Measurements from ENCODE around the gene ARHGAP10.

Gene ARHGAP10

DNA sequence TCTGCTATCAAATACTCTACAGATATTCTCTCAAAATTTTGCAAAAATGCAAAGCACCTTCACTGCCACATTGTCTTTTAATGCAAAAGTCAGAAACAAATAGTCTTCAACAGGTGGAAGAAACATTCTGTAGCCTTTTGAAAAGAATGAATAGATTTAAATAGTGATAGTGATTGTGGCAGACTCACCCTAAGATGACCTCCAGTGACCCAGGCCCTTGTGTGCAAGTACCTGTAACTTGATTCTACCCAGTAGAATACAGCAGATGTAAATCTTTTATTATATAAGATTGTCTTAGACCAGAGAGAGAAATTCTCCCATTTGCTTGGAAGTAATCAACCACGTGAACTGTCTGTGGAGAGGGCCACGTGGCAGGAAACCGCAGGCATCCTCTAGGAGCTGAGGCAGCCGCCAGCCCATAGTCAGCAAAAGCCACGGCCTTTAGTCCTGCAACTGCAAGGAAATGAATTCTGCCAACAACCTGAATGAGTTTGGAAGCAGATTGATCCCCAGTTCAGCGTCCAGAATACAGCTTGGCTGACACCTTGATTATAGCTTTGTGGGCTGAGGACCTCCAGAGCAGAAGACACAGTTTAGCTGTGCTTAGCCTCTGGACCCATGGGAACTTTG lies 272.5 kb downstream of the ARHGAP10 start:
- no peak for DNase-seq

DNA sequence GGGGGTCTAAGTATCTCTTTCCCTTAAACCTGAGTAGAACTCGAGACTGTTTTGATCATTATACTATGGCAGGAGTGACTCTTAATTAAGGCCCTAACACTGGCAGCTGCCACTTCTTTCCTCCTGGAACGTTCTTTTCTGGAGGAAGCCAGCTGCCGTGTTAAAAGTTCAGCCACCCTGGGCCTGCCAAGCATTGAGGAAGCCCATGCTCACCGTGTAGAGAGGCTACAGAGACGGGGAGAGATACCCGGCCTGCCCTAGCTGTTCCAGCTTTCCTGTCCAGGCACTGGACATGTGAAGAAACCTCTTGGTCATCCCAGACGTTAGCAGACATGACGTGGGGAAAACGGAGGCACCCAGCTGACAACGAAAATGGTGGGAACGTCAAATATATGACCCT lies 274.1 kb downstream of the ARHGAP10 start:
- DNase-seq = no peak

DNA sequence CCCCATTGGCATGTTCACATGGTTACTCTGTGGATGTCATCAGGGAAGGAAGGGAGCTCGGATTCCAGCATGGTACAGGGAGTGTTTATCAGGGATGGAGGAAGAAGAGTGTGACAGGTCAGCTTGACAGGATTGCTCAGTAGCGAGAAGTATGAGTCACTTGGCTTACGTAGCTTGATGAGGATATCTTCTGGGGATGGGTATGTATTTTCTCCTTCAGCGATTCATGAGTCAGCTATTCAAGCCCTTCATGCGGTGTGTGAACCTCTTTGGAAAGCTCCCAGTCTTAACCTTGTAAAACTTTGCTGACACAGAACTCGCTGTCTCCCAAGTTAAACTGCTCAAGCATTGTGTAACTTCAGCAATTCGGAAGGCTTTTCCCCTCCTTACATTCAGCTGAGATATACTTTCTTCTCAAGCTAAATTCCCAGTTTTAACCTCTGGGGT lies 275.4 kb downstream of the ARHGAP10 start:
- DNase-seq = no peak

DNA sequence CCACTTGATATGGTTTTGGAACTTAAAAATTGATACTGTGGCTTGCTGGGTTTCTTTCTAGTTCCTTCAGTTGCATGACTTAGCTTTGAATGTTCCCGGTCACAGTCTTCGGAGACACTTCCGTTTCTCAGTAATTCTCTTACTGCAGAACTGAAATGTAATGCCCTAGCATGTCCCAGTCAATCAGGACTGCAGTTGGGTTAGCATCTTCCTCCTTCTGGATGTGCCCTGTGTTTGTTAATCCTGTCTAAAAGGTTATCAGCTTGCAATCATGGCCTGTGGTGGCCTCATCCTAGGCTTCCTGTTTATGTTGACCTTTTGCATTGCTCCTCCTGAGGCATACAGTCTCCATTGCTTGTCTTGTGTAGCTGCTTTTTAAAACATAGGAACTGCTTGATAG lies 275.9 kb downstream of the ARHGAP10 start:
- no peak for DNase-seq

DNA sequence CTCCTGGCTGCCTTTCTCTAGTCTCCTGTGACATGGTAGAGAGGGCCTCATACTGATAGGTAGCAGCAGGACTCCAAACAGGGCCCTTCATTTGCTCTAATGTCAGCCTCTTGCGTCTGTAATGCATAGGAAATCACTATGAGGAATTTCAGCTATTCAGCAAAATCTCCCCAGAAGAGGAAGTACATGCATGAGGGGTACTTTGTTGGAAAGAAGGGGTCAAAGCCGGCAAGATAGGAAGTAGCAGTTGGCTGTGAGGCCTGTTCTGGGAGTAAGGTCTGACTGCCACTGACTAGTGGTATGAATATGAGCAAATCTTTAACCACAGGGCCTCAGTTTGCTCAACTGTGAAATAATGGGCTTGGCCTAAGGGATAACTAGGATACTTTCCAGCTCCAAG lies 283.2 kb downstream of the ARHGAP10 start:
- no peak for DNase-seq

DNA sequence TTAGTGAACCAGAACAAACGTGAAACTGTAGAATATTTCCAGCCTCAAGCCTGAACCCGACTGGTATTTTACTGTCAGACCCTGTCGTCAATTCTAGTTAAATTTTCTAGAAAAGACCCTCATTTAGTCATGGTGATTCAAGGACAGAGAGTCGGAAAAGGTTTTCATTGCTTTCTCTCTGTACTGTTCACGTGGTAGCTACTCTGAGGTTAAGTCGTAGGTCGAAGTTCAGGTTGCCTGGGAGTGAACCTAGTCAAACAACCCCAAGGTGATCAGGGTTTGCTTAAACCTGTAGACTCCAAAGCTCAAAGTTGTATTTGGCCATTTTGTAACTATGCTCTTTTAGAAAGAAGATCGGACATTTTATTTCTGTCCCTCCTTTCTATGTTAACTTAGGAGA lies 283.6 kb downstream of the ARHGAP10 start:
- DNase-seq = no peak

DNA sequence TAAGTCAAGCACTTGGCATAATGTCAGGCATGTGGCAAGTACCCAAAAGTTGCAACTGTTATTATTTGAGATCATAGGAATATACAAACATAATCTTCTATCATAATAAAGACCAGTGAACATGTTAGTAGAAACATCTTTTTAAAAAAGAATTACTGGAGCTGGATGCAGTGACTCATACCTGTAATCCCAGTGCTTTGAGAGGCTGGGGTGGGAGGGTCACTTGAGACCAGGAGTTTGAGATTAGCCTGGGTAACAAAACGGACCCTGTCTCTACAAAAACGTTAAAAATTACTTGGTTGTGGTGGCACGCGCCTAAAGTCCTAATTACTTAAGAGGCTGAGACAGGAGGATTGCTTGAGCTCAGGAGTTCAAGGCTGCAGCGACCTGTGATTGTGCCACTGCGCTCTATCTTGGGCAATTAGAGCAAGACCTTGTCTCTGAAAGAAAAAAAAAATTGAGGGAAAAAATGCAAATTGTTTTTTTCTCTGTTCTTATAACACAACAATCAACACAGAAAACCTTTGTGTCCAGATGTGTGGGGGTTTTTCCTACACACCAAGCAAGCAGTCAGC lies 284.3 kb downstream of the ARHGAP10 start:
- no peak for DNase-seq

DNA sequence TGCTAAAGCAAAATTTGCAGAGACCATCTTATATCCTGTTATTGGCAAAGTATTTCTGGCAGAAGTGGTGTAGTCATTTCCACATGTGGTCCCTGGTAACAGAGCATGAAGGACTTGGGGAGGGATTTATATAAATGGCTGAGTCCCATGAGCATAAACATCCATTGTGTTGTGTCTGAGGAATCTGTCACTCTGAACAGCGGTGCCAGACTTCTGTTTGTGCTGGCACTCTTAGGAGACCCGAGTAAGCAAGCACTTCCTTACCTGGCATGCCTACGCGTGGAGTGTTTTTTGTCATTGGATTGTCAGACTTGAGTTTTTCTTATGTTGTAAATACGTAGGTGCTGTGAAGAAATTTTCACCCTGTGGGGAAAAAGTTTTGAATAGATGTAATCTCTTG lies 285.9 kb downstream of the ARHGAP10 start:
- no peak for DNase-seq

DNA sequence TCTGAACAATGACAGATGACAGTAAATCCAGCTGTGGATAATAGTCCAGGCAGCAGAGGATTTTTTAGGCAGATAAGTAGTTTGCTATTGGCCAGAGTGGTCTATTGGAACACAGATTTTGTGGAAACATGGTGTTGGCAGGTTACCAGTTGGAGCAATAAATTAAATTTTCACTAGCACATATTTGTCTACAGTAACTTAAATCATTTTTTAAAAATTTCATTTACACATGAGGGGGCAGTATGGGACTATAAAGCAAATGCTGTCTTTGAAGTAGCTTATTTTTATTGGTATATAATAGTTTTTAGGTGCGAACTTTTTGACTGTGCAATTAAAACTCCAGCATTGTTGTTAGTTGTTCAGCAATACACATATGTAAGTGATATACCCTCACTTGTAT lies 289.8 kb downstream of the ARHGAP10 start:
- DNase-seq = no peak

DNA sequence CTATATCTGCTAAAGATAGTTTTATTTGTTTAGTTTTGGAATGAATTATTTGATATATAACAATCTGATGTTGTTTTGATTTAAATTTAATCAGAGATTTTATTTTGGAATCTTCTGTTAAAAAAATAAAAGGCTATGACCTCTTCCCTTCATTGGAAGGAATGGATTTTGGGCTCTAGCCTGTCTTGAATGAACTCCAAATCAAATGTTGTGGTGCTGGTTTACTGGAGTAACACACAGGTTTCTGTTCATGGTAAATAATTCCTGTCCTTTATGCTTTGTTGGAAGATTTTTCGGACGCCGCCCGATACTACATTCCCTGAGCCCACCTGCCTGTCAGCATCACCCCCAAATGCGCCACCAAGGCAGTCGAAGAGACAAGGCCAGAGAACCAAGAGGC lies 291.1 kb downstream of the ARHGAP10 start:
- DNase-seq = no peak

DNA sequence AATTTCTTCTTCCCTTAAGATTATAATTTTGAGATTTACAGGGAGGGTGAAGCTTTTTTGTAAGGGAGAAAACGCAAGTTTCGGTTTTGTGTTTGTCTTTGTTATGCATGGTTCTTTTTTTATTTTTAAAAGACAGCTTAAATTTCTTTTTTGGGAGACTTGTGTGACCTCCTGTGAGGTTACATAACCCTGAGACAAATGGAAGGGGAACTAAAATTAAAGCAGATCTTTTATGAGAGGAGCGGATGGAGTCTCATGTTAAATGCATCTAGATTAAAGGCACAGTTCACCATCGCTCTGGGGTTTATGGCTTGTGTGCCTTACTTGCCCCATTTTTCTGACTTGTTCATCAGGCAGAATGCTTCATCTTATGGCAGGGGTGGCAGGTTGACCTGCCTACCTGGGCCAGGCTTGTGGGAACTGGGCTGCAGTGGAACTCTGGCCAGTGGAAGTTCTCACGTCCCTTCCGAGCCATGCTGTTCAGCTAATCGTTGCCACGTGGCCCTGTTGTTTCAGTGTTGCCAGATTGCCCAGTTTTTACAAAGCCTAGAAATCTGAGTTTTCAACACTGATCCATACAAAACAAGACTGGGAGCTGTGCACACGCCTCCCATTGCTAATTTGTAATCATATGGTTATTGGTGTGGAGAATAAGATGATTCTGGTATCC lies 291.8 kb downstream of the ARHGAP10 start:
- no peak for DNase-seq

DNA sequence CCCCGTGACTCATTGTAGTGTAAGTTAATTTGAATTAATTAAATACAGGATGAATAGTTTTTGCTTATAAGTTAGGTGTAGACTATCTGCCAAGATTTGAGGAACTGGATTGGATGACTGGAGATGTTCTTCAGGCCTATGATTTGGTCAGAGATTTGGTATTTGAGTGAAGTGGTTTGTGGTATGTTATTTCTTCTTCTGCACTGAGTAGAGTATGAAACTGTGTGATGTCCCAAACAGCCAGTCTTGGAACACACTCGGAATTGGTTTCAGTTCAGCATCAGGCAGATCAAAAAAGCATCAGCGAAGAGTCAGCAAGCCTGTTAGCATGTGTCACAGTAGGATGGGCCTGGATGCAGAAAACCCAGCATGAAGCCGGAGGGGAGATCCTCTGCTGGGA lies 294.1 kb downstream of the ARHGAP10 start:
- DNase-seq = no peak

DNA sequence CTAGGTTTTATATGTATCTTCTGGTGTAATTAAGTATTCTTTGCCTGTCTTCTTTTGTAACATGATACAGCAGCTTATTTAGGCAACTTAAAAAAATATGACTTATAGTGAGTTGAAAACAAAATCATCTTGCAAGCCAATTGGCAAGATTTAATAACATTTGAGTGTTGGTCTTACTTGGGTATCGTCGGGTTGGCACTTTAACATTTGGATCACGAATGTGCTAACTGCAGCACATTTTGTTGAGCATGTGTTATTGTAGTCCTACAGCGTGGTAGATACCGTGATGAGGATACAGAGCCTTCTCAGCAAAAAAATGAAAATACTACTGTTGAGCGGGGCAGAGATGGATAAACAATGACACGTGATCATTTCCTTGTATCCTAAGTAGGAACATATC lies 295.3 kb downstream of the ARHGAP10 start:
- no peak for DNase-seq

DNA sequence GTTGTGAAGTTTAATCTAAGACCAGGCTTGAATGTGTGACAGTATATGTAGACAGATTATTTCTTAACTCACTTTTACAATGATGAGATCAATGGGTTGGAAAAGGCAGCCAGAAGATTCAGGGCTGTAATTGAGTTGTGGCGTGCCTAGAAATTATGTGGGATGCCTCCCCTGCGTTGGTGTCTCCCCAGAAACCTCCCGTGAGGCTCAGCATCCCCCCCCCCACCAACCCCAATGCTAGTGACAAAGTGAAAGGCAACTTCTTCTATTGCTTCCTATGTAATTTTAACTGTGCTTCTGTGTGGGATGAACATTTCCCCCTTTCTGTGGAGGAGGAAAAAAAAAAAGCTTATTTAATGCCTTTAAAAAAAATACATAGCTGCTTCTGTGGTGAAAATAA lies 297.9 kb downstream of the ARHGAP10 start:
- no peak for DNase-seq

DNA sequence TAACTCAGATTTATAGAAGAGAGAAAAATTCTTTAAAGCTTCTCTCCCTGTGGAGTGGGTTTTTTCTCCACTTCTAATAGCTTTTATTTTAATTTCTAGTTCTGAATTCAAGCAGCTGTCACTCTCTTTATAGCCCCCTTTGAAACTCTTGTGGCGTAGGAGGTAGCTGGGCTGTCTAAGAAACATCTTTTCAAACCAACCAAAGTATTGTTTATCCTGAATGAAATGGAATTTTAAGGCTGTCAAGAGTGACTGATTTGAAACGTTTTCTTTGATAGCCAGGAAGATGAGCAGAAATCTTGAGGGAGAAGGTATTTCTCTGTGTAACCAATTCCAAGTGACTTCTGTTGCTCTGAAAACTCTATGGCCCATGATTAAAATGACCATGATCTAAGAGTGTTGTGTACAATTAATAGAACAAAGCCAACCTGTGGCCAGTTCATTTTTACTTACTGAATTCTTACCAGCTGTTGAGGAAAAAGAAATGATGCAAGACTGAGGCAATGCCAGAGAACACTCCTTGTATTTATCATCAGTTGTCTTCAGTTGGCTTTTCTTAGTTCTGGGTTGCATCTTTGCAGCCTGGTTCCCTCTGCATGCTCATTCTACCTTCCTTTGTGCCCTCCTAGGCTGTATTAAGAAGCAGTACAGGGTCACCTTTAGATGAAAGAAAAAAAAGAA lies 298.4 kb downstream of the ARHGAP10 start:
- no peak for DNase-seq

DNA sequence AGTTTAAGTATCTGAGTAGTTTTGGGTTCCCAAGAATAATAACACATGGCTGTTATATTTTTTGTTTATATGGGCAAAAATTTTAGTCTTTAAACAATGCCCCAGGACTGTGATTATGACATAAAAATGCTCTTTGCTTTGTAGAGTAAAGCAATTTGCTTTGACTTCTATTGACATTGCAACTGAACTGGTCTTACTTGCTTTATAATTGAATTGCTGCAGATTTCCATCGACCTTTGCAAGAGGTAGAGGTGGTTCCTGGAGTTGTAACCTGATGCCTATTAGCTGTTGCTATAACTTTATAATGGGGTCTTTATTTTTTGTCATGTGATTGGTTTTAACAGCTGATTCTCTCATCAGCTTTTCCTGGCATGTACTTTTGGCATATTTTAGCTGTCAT lies 302.9 kb downstream of the ARHGAP10 start:
- no peak for DNase-seq

DNA sequence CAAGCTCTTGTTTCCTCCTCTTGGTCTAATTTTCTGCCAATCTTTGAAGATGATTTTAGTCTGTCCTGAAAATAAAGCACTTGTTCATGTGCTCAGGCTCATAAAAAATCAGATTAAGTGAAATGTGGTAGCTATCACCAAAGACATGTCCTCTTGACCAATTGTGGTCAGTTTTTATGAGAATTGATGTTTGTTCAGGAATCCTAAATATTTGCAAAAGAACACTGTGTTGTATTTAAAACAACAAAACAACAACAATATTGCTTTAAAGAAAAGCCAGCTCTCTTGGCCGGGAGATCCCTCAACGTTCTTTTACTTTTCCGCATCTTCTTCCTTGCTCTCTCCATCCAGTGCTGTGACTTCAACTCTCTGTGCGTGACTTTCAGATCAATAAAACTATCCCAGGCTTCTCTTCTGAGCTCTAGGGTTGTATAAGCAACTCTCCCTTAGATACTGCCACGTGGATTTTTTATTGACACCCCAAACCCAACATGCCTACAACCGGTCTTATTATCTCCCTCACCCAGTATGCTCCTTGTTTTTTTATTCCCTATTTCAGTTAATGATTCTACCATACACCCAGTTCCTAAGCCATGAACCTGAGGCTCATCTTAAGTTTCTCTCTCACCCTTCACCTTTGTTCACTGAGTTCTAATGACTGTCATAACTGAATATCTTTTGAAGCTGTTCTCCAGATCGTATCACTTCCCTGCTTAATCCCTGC lies 309.9 kb downstream of the ARHGAP10 start:
- DNase-seq = no peak

DNA sequence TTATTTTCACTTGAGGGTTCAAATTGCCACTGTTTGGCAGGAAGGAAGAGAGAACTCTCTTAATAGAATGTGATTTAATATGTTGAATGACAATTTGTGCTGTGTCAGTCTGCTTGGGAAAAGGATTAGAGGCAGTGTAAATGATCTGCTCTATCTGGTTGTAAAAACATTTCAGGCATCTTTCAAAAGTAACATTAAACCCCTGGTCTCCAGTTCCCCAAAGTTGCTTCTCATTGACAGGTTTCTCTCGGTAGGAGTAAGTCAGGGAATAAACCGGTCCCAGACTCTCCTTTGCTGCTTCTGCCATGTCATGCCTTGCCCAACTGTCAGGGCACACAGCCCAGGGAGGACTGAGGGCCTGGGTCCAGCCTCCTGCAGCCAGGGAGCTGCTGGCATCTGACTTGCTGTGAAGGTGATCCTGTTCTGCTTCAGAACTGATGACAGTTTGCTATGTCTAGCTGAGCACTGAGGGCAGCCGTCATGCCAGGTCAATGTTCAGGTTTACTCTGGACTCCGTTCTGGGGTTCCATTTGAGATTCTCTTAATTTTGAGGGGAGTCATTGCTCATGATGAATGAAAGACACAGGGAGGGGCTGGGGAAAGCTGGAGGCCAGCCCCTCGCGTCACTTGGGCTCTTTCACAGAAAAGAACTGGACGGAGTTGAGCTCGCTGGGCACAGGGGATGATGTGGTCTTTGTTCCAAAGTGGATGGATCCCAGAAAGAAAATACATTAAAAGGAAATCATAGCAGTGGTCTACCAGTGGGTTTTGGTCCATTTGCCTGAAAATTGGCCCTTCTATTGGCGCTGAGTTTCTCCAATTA lies 312.4 kb downstream of the ARHGAP10 start:
- no peak for DNase-seq

DNA sequence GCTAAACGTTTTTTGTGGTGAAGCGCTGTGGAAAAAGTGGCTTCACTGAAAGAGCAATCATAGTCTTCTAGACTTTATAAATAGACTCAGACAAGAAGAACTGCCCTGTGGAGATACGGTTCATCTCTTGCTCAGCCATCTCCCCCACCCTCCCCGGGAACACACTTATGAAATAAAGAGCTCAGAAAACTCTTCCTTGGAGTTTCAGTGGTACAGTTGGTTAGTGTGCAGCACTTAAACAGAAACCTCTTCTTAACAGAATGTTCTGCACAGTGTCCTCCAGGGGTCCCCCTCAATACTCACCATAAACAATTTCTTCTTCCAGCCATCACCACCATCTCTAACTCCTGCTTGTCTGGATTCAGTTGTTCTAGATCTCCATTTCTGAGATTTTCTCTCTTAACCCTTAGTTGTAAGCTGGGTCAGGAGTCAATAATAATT lies 313.0 kb downstream of the ARHGAP10 start:
- DNase-seq = no peak

DNA sequence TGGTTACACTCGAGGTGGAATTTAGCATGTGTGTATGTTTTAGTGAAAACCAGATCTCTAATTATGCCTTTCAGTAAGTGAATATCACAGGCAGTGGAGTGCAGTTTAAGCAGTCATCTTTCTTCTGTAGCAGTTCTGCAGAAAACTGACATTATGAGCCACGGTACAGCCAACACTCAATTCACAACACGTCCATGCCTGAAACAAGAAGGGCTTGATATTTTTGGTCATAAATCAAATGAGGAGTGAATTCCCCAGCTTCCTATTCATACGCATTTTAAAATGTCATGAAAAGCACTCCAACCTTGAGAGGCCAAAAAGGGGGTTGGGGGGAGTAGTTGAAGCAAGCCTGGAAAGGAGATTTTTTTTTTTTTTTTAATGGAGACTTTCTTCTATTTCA lies 316.7 kb downstream of the ARHGAP10 start:
- no peak for DNase-seq

DNA sequence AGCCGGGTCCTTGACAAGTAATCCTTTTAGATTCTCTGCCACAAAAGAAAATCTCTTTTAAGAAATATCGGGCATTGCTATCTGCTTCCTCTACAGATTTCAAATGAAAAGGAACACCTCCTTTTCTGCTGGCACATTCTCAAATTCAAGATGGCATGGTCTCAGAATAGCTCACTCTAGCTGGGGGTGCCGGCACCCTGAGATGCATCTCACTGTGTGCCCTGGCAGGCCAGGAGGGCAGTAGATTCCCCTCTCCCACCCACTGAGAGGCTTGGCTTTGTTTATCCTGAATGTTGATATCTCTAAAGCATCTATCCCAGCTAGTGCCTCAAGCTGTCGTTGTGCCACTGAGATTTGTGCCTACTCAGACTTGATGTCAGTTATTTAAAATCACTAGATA lies 319.5 kb downstream of the ARHGAP10 start:
- DNase-seq = no peak

DNA sequence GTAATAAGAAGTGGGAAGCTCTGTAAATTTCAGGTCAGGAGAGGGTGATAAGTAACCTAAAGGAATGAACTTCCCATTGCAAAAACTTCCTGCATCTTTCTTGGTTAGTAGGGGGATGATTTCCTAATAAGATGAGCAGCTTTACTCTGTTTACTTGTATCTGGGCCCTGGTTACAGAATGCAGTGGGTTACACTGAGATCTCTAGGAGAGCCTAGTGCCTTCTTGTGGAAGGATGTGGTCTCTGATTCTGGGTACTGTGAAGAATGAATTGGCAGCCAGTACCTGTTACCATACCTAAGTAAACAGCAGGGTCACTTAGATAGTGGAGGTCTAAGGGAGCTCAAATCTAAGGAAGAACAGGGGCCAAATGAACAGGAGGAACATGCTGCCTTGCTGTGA lies 320.6 kb downstream of the ARHGAP10 start:
- no peak for DNase-seq
